Bronchial epithelial cell (primary cell): ENCODE measurements around the gene PIEZO2. TPM values are rescaled to one million over a fixed set of nuclear protein-coding genes. Genes with fewer than 3 reads are reported as not detected.

Experiments
- DNase-seq: peaks from one replicate; pipeline ENCODE4 v3.0.0-alpha.2; 2010; ENCODE audit warnings: low read depth
- FAIRE-seq: peaks from 2 replicates; lab custom pipeline; 2011; peaks lifted over from hg19 to GRCh38; lab: Jason Lieb, UNC
- H3K27me3 ChIP-seq: 2 replicates; pipeline ENCODE4 v1.5.1; 2011; ENCODE audit warnings: low read length; ENCODE audit not compliant: control insufficient read depth, insufficient read depth
- H3K36me3 ChIP-seq: 2 replicates; pipeline ENCODE4 v1.5.1; 2011; ENCODE audit warnings: low read length; ENCODE audit not compliant: control insufficient read depth, insufficient read depth
- H3K4me3 ChIP-seq: 2 replicates; pipeline ENCODE4 v1.5.1; 2011; ENCODE audit warnings: mild to moderate bottlenecking, low read depth, low read length, control low read depth
- CTCF ChIP-seq: IDR thresholded peaks from 2 replicates; pipeline ENCODE4 v1.5.1; 2011; ENCODE audit warnings: mild to moderate bottlenecking, moderate library complexity, low read length, control low read depth, inconsistent platforms; ENCODE audit not compliant: insufficient read depth, severe bottlenecking
- total RNA-seq: library from RNA; depleted of rRNA; stranded (reverse); fragments of >200 nt; gene quantifications from 2 replicates; pipeline ENCODE4 v1.2.1, GENCODE V29; 2014

Gene PIEZO2
- total RNA-seq, 1 donor from 2014 or later: 1.3 TPM

DNA sequence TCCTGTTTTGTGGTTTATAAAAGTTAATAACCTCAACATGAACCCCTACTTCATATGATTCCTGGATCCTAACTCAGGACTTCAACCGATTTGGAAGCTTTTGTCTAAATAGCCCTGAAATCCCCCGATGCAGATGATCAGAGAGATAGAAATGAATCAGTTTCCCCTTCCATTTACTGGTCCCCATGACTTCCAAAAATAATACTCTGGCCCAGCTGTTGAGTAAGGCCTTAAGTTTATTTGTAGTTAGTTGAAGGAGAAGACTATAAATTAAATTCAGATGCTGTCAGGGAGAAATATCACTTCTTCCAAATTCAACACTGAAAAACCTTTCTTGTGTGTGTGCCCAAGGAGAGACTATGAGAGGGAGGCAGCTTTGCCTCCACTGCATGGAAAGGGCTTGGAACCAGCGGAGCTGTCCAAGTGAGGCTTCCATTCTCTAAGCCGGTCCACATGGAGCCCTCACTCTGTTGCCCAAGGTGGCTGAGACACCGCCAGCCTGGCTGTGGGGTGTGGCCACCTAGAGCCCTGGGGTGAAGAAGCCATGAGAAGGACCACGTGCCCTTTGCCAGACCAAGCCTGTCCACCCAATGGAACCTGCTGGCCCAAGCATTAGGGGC, 53.6 kb downstream of the PIEZO2 start:
- no peaks in the 10 kb centered on the region for H3K36me3 ChIP-seq
- FAIRE-seq (no peak), DNase-seq (no peak)
- no peak for TF ChIP-seq CTCF
- H3K27me3 ChIP-seq: no peaks in the 10 kb centered on the region
- H3K4me3 ChIP-seq: no peak overlapping the region

GRCh38 chr18:11095211-11095610, 54.2 kb downstream of the PIEZO2 start:
- FAIRE-seq (no peak), DNase-seq (no peak)
- H3K27me3 ChIP-seq: no peaks in the 10 kb centered on the region
- no peak for TF ChIP-seq CTCF
- no peak overlapping the region for H3K4me3 ChIP-seq
- no peaks in the 10 kb centered on the region for H3K36me3 ChIP-seq

DNA sequence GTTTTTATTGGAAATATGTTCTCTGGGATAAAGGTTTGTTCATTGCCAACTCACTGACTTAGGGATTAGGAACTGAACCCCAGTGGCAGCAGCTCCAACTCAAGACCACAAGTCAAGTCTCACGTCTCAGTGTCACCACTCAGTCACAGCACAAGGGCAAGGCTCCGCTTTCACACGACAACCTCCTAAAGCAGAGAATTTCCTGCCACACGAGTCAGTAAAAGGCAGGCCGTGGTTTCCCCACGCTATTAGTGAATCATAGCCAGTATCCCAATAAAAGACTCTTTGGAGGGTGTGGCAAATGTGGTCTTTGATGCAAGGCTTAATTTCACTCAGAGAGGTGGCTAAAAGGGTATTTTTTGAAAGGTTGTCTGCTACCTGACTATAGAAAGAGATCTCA, 57.6 kb downstream of the PIEZO2 start:
- H3K27me3 ChIP-seq: no peaks in the 10 kb centered on the region
- no peak overlapping the region for H3K4me3 ChIP-seq
- no peak for TF ChIP-seq CTCF
- FAIRE-seq (no peak), DNase-seq (no peak)
- H3K36me3 ChIP-seq: no peaks in the 10 kb centered on the region

GRCh38 chr18:11089931-11090715, 59.2 kb downstream of the PIEZO2 start:
- FAIRE-seq (no peak), DNase-seq (no peak)
- Histone ChIP-seq H3K4me3 (no peak overlapping the region), H3K27me3 (no peaks in the 10 kb centered on the region), H3K36me3 (no peaks in the 10 kb centered on the region)
- no peak for TF ChIP-seq CTCF

GRCh38 chr18:11081009-11081532, 68.3 kb downstream of the PIEZO2 start:
- Histone ChIP-seq H3K36me3 (no peaks in the 10 kb centered on the region), H3K4me3 (no peak overlapping the region), H3K27me3 (no peaks in the 10 kb centered on the region)
- no peak for TF ChIP-seq CTCF
- FAIRE-seq: no peak
- no peak for DNase-seq
